ENCODE data around the gene RAP1GAP. TPM values are rescaled to one million over a fixed set of nuclear protein-coding genes. Genes with fewer than 3 reads are reported as not detected.

RAP1GAP gene
- total RNA-seq, 1 experiment from 2014 or later: 13.4 TPM

GRCh38 chr1:21577933-21578332, 91.2 kb downstream of the RAP1GAP start:
- BruUV-seq (replicated peaks): no TSS peak
- H2AFZ ChIP-seq (ENCODE audit: low read depth, low read length, poor library complexity, severe bottlenecking): no peak overlapping the region
- H3K9ac ChIP-seq (ENCODE audit: low read length): no peak overlapping the region
- H3K9me3 ChIP-seq (ENCODE audit: control insufficient read depth in 1 of 2, insufficient read depth in 1 of 2, low read depth in 1 of 2, low read length in 2 of 2): no peaks in the 10 kb centered on the region
- no peaks in the 10 kb centered on the region for H3K36me3 ChIP-seq (ENCODE audit: control insufficient read depth in 1 of 2, insufficient read depth in 2 of 2, low read length in 2 of 2)
- no peaks in the 10 kb centered on the region for H3K79me2 ChIP-seq (ENCODE audit: insufficient read depth, low read length)
- ChIA-PET RAD21 (ENCODE audit: low non-redundant PET in 1 of 2, low total read pairs in 2 of 2, uncharacterized antibody in 2 of 2, unreplicated experiment in 2 of 2) (no interaction called here), POLR2A (no interaction called here), CTCF (no interaction called here)
- H3K4me1 ChIP-seq (ENCODE audit: control insufficient read depth in 1 of 2, insufficient read depth in 2 of 2, low read length in 2 of 2): peaks cover 12 to 18% of the 10 kb centered on the region in 2 experiments; a peak in 3 of 4 replicates
- TF ChIP-seq FOSL1 (IDR thresholded peaks at IDR 0.05; ENCODE audit: low read depth) (no peak), ELF1 (IDR thresholded peaks at IDR 0.05; ENCODE audit: borderline replicate concordance, low read depth) (no peak), CBX3 (IDR thresholded peaks at IDR 0.05; ENCODE audit: low read depth) (no peak), EZH2phosphoT487 (IDR thresholded peaks at IDR 0.05; ENCODE audit: borderline replicate concordance) (no peak), ZNF274 (IDR thresholded peaks at IDR 0.05; ENCODE audit: low read depth, low read length) (no peak), EZH2 (IDR thresholded peaks at IDR 0.05) (no peak), JUND (IDR thresholded peaks at IDR 0.05) (no peak), YY1 (IDR thresholded peaks at IDR 0.05; ENCODE audit: extremely low read depth, insufficient replicate concordance, low read depth, low read length) (no peak), CEBPB (IDR thresholded peaks at IDR 0.05; ENCODE audit: low read depth) (no peak), SP1 (IDR thresholded peaks at IDR 0.05; ENCODE audit: low read depth) (no peak), SIN3A (IDR thresholded peaks at IDR 0.05; ENCODE audit: low read depth) (no peak), MAX (IDR thresholded peaks at IDR 0.05) (no peak)
- TF ChIP-seq, protein P1, sequence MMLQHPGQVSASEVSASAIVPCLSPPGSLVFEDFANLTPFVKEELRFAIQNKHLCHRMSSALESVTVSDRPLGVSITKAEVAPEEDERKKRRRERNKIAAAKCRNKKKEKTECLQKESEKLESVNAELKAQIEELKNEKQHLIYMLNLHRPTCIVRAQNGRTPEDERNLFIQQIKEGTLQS (IDR thresholded peaks at IDR 0.05): no peak
- TF ChIP-seq, protein P2, sequence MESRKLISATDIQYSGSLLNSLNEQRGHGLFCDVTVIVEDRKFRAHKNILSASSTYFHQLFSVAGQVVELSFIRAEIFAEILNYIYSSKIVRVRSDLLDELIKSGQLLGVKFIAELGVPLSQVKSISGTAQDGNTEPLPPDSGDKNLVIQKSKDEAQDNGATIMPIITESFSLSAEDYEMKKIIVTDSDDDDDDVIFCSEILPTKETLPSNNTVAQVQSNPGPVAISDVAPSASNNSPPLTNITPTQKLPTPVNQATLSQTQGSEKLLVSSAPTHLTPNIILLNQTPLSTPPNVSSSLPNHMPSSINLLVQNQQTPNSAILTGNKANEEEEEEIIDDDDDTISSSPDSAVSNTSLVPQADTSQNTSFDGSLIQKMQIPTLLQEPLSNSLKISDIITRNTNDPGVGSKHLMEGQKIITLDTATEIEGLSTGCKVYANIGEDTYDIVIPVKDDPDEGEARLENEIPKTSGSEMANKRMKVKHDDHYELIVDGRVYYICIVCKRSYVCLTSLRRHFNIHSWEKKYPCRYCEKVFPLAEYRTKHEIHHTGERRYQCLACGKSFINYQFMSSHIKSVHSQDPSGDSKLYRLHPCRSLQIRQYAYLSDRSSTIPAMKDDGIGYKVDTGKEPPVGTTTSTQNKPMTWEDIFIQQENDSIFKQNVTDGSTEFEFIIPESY (IDR thresholded peaks at IDR 0.05; ENCODE audit: extremely low read depth, insufficient replicate concordance, low read length): no peak
- H3K4me3 ChIP-seq (replicated peaks in 1 of 2; ENCODE audit: low read depth in 1 of 2, low read length in 2 of 2): no peak overlapping the region
- H3K27me3 ChIP-seq (ENCODE audit: insufficient read depth, low read length): no peaks in the 10 kb centered on the region
- intact Hi-C loops (cut with micrococcal nuclease): no loop called here
- no peaks in the 10 kb centered on the region for H3K9me2 ChIP-seq (ENCODE audit: insufficient read depth)
- no peak for ATAC-seq
- no peak for DNase-seq (ENCODE audit: low read depth, low spot score)
- no peaks in the 10 kb centered on the region for H4K20me1 ChIP-seq (ENCODE audit: insufficient read depth)
- H3K27ac ChIP-seq (ENCODE audit: low read depth, low read length): no peak overlapping the region
- no peak overlapping the region for H3K4me2 ChIP-seq (ENCODE audit: low read length)

Measured in HCT116 (cell line).